ENCODE measurements around the gene PAIP2. TPM values are rescaled to one million over a fixed set of nuclear protein-coding genes. Genes with fewer than 3 reads are reported as not detected.

The PAIP2 gene
- total and polyA plus RNA-seq, 4 donors: 55.6 to 83.1 (median 70.6) TPM

GRCh38 chr5:139383275-139383992 is 41.8 kb downstream of the PAIP2 start, which contains the start of gene SLC23A1:
SLC23A1 (minus strand) TSS chr5:139383297; CDS start chr5:139383253, 44 bp downstream.
- WGBS, 2 donors: 63 to 69% methylated on average over 10 of the region's 10 CpGs

DNA sequence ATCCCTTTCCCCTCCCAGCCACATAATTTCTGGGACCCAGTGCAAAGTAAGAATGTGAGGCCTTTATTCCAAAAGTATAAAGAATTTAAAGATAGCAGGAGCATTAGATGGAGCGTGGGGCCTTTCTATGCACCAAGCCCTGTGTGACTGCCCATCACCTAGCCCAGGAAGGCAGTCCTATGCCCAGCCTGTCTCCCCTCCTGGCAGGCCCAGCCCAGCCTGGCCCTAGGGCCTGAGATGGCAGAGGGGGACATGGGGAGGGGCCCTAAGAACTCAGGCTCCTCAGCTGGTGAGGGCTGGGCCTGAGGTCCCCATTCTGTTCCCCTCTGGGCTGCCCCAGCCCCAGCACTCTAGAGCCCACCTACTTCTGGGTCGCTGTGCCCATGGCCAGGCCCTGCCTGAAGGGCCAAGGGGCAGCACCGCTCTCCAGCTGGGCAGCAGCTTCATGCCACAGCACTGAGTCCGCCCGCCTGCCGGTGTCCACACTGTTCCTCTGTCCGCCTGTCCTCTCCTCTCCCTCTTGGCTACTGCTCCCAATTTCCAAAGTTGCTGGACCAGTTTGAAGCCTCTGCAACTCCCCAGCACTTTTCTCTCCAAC is 42.4 kb downstream of the PAIP2 start:
- 89 to 92% methylated on average over 7 of the region's 7 CpGs for WGBS, 2 donors
- no peaks in the 10 kb centered on the region for H3K27me3 ChIP-seq (ENCODE audit: control insufficient read depth in 3 of 3, insufficient read depth in 3 of 3, low read length in 2 of 3)
- no peak overlapping the region for H3K27ac ChIP-seq (ENCODE audit: low read depth in 1 of 2, low read length in 1 of 2)
- no peaks in the 10 kb centered on the region for H3K36me3 ChIP-seq (ENCODE audit: control insufficient read depth in 4 of 4, insufficient read depth in 4 of 4, low read length in 4 of 4)
- TF ChIP-seq, protein P1, sequence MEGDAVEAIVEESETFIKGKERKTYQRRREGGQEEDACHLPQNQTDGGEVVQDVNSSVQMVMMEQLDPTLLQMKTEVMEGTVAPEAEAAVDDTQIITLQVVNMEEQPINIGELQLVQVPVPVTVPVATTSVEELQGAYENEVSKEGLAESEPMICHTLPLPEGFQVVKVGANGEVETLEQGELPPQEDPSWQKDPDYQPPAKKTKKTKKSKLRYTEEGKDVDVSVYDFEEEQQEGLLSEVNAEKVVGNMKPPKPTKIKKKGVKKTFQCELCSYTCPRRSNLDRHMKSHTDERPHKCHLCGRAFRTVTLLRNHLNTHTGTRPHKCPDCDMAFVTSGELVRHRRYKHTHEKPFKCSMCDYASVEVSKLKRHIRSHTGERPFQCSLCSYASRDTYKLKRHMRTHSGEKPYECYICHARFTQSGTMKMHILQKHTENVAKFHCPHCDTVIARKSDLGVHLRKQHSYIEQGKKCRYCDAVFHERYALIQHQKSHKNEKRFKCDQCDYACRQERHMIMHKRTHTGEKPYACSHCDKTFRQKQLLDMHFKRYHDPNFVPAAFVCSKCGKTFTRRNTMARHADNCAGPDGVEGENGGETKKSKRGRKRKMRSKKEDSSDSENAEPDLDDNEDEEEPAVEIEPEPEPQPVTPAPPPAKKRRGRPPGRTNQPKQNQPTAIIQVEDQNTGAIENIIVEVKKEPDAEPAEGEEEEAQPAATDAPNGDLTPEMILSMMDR (IDR thresholded peaks at IDR 0.05; ENCODE audit: control extremely low read depth, extremely low read depth): no peak
- DNase-seq: no peak
- no peak overlapping the region for H3K9ac ChIP-seq (ENCODE audit: insufficient read depth in 1 of 2, low read length in 2 of 2)
- H3K4me3 ChIP-seq: no peak overlapping the region
- H3K9me3 ChIP-seq (ENCODE audit: control insufficient read depth in 4 of 4, insufficient read depth in 3 of 4, low read length in 3 of 4): no peaks in the 10 kb centered on the region
- ATAC-seq (ENCODE audit: insufficient read depth, low FRiP score): no peak
- peaks cover 0 to 11% (median 7%) of the 10 kb centered on the region in 5 donors for H3K4me1 ChIP-seq (ENCODE audit: control insufficient read depth in 5 of 5, insufficient read depth in 5 of 5, low read length in 5 of 5)

More at GRCh38 chr5:139383275-139383992, 41.8 kb downstream of the PAIP2 start, which contains the start of gene SLC23A1:
- Histone ChIP-seq H3K9me3 (ENCODE audit: control insufficient read depth in 4 of 4, insufficient read depth in 3 of 4, low read length in 3 of 4) (no peaks in the 10 kb centered on the region), H3K9ac (ENCODE audit: insufficient read depth in 1 of 2, low read length in 2 of 2) (no peak within 1 kb of the TSS), H3K4me1 (ENCODE audit: control insufficient read depth in 5 of 5, insufficient read depth in 5 of 5, low read length in 5 of 5) (peaks cover 0 to 11% (median 4%) of the 10 kb centered on the region in 5 donors), H3K27ac (ENCODE audit: low read depth in 1 of 2, low read length in 1 of 2) (no peak within 1 kb of the TSS), H3K36me3 (ENCODE audit: control insufficient read depth in 4 of 4, insufficient read depth in 4 of 4, low read length in 4 of 4) (no peaks in the 10 kb centered on the region), H3K4me3 (no peak within 1 kb of the TSS), H3K27me3 (ENCODE audit: control insufficient read depth in 3 of 3, insufficient read depth in 3 of 3, low read length in 2 of 3) (no peaks in the 10 kb centered on the region)
- ATAC-seq (ENCODE audit: insufficient read depth, low FRiP score) (no peak), DNase-seq (peak in 1 of 3 donors; percentile 23)
- TF ChIP-seq, protein P1 (IDR thresholded peaks at IDR 0.05; ENCODE audit: control extremely low read depth, extremely low read depth): no peak

DNA sequence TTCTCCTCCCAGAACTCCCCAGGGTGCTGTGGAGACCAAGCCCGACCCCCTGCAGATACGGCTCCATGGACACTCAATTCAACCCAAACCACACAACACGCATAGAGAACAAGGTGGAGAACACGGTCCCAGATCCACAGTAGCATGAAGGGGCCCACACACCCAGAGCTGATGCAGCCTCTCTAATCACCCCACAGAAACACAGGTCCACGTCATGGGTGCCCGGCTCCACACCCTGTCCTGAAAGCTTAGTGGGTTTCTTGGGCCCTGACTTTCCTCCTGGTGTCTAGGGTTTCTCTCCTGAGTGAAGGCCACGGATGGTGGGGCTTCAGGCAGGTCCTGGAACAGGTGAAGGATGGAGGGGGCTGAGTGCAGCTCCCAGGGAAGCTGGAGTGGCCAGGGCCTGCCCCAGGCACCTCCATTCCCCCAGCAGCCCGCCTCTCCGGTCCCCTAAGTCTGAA is 43.0 kb downstream of the PAIP2 start:
- no peak for ATAC-seq (ENCODE audit: insufficient read depth, low FRiP score)
- WGBS, 2 donors: 63 to 76% methylated on average over 9 of the region's 9 CpGs
- DNase-seq: no peak
- TF ChIP-seq, protein P1 (IDR thresholded peaks at IDR 0.05; ENCODE audit: control extremely low read depth, extremely low read depth): no peak
- H3K27ac ChIP-seq (ENCODE audit: low read depth in 1 of 2, low read length in 1 of 2): peak overlapping the region in 1 of 2 donors; percentile 68
- H3K4me1 ChIP-seq (ENCODE audit: control insufficient read depth in 5 of 5, insufficient read depth in 5 of 5, low read length in 5 of 5): peaks cover 0 to 11% (median 7%) of the 10 kb centered on the region in 5 donors
- H3K27me3 ChIP-seq (ENCODE audit: control insufficient read depth in 3 of 3, insufficient read depth in 3 of 3, low read length in 2 of 3): no peaks in the 10 kb centered on the region
- no peak overlapping the region for H3K9ac ChIP-seq (ENCODE audit: insufficient read depth in 1 of 2, low read length in 2 of 2)
- H3K9me3 ChIP-seq (ENCODE audit: control insufficient read depth in 4 of 4, insufficient read depth in 3 of 4, low read length in 3 of 4): no peaks in the 10 kb centered on the region
- H3K4me3 ChIP-seq: no peak overlapping the region
- no peaks in the 10 kb centered on the region for H3K36me3 ChIP-seq (ENCODE audit: control insufficient read depth in 4 of 4, insufficient read depth in 4 of 4, low read length in 4 of 4)
